ENCODE measurements around the gene USP47.

Gene USP47

GRCh38 chr11:11866203-11866602 lies 24.4 kb downstream of the USP47 start:
- DNase-seq, result no peak

GRCh38 chr11:11867720-11868119 lies 25.9 kb downstream of the USP47 start:
- no peak for DNase-seq

- no peak for DNase-seq
Observed at GRCh38 chr11:11871991-11872401, 30.2 kb downstream of the USP47 start.

GRCh38 chr11:11876458-11876857 lies 34.7 kb downstream of the USP47 start:
- no peak for DNase-seq

GRCh38 chr11:11880179-11880578 lies 38.4 kb downstream of the USP47 start:
- DNase-seq, result no peak

GRCh38 chr11:11882539-11882938 lies 40.8 kb downstream of the USP47 start:
- no peak for DNase-seq

- no peak for DNase-seq
Observed at GRCh38 chr11:11884351-11884750, 42.6 kb downstream of the USP47 start.

- no peak for DNase-seq
Observed at GRCh38 chr11:11884774-11885481, 43.2 kb downstream of the USP47 start.

- no peak for DNase-seq
Observed at GRCh38 chr11:11894486-11894885, 52.7 kb downstream of the USP47 start.

- no peak for DNase-seq
Observed at GRCh38 chr11:11895672-11896071, 53.9 kb downstream of the USP47 start.

GRCh38 chr11:11898648-11899047 lies 56.9 kb downstream of the USP47 start:
- DNase-seq, result no peak

- DNase-seq, result no peak
Observed at GRCh38 chr11:11899401-11899800, 57.6 kb downstream of the USP47 start.

- DNase-seq, result no peak
Observed at GRCh38 chr11:11901929-11902328, 60.2 kb downstream of the USP47 start.

- DNase-seq, result no peak
Observed at GRCh38 chr11:11909727-11910126, 68.0 kb downstream of the USP47 start.

- DNase-seq, result no peak
Observed at GRCh38 chr11:11910541-11910940, 68.8 kb downstream of the USP47 start.

GRCh38 chr11:11913395-11913794 lies 71.6 kb downstream of the USP47 start:
- DNase-seq, result no peak

- no peak for DNase-seq
Observed at GRCh38 chr11:11915625-11916024, 73.9 kb downstream of the USP47 start.

- DNase-seq, result no peak
Observed at GRCh38 chr11:11916981-11917399, 75.2 kb downstream of the USP47 start.

GRCh38 chr11:11923828-11924227 lies 82.1 kb downstream of the USP47 start:
- DNase-seq, result no peak

GRCh38 chr11:11929920-11930319 lies 88.1 kb downstream of the USP47 start:
- no peak for DNase-seq

GRCh38 chr11:11931461-11932055 lies 89.8 kb downstream of the USP47 start:
- no peak for DNase-seq

GRCh38 chr11:11935536-11935935 lies 93.8 kb downstream of the USP47 start:
- no peak for DNase-seq

GRCh38 chr11:11937433-11937832 lies 95.7 kb downstream of the USP47 start:
- no peak for DNase-seq

- no peak for DNase-seq
Observed at GRCh38 chr11:11937957-11938356, 96.2 kb downstream of the USP47 start.

GRCh38 chr11:11940551-11940950 lies 98.8 kb downstream of the USP47 start:
- DNase-seq, result no peak

All from stimulated activated CD8-positive, alpha-beta memory T cell treated with anti-CD3 and anti-CD28 coated beads, Interleukin-4, amount 100 ng/mL, for 48 hours (primary cell).